HepG2 (cell line): ENCODE data around the gene OR5M11. TPM values are rescaled to one million over a fixed set of nuclear protein-coding genes. Genes with fewer than 3 reads are reported as not detected.

Experiments
- ATAC-seq: fragments of 200-7000 bp; cut with Tn5 transposase; 3 replicates; pipeline ENCODE4 v1.9.1; 2020; ENCODE audit warnings: mild to moderate bottlenecking, moderate library complexity
- BruUV-seq: library from RNA; stranded (reverse); fragments of 400-500 nt; replicated peaks from 2 replicates; lab custom pipeline; 2021; lab: Mats Ljungman, UMichigan
- CTCF ChIA-PET: fragments of 300-600 bp; formaldehyde crosslinking; extraction: SDS; loops from one replicate; lab custom pipeline; 2021; ENCODE audit warnings: low total read pairs, inconsistent platforms, low intra/inter-chr PET ratio; lab: Yijun Ruan, JAX
- POLR2A ChIA-PET: fragments of 350-600 bp; sonication (Branson Sonifier 250); formaldehyde crosslinking; loops from one replicate; lab custom pipeline; 2020; ENCODE audit warnings: antibody characterized with exemption, inconsistent platforms; lab: Yijun Ruan, JAX
- DNase-seq: peaks from one replicate; pipeline ENCODE4 v3.0.0-alpha.2; 2015; ENCODE audit warnings: low spot score
- FAIRE-seq: peaks from 3 replicates; lab custom pipeline; 2011; peaks lifted over from hg19 to GRCh38; lab: Jason Lieb, UNC
- H2AFZ ChIP-seq: one replicate; pipeline ENCODE4 v1.6.1; 2011; ENCODE audit warnings: low read length, inconsistent platforms
- H3K27ac ChIP-seq: fragments of 300-600 bp; 3 replicates; pipeline ENCODE4 v1.8.0; 2011; ENCODE audit warnings: mixed run types, mild to moderate bottlenecking, mixed read lengths, low read length, inconsistent platforms; ENCODE audit not compliant: insufficient read depth; ENCODE audit errors: extremely low read length
- H3K27me3 ChIP-seq, 2 experiments: fragments of 200-600 bp in 1 of 2; 2 replicates in 1 of 2; 3 replicates in 1 of 2; pipeline versions ENCODE4 v1.6.0 to v1.8.0; 2011; ENCODE audit warnings: low read length in 2 of 2, mild to moderate bottlenecking in 2 of 2, moderate library complexity in 2 of 2, inconsistent platforms in 1 of 2; ENCODE audit not compliant: insufficient read depth in 2 of 2, control insufficient read depth in 1 of 2
- H3K36me3 ChIP-seq, 2 experiments: fragments of 200-600 bp in 1 of 2; replicated peaks in 1 of 2; 2 replicates in 1 of 2; 3 replicates in 1 of 2; pipeline versions ENCODE4 v1.5.1 to v1.8.0; 2011; ENCODE audit warnings: low read length in 2 of 2, inconsistent platforms in 1 of 2; ENCODE audit not compliant: insufficient read depth in 2 of 2, control insufficient read depth in 1 of 2
- H3K4me1 ChIP-seq: 2 replicates; pipeline ENCODE4 v1.5.1; 2012; ENCODE audit warnings: low read length, inconsistent platforms; ENCODE audit not compliant: insufficient read depth
- H3K4me2 ChIP-seq: 2 replicates; pipeline ENCODE4 v1.6.0; 2011; ENCODE audit warnings: low read depth, low read length, inconsistent platforms
- H3K4me3 ChIP-seq, 3 experiments: fragments of 200-600 bp in 1 of 3; sonication (generic), shearing (Covaris generic) in 1 of 3; replicated peaks in 1 of 3; 2 replicates each; pipeline ENCODE4 v1.5.1; 2011 to 2016; ENCODE audit warnings: low read length in 3 of 3, inconsistent platforms in 2 of 3, low read depth in 2 of 3, mild to moderate bottlenecking in 2 of 3, control low read depth in 1 of 3, mixed read lengths in 1 of 3; ENCODE audit not compliant: insufficient read depth in 1 of 3
- H3K79me2 ChIP-seq: one replicate; pipeline ENCODE4 v1.6.1; 2011; ENCODE audit warnings: low read length, inconsistent platforms; ENCODE audit not compliant: insufficient read depth
- H3K9ac ChIP-seq: 2 replicates; pipeline ENCODE4 v1.6.0; 2011; ENCODE audit warnings: mild to moderate bottlenecking, low read depth, low read length, inconsistent platforms; ENCODE audit not compliant: insufficient read depth
- H3K9me3 ChIP-seq: 2 replicates; pipeline ENCODE4 v1.5.1; 2012; ENCODE audit warnings: mild to moderate bottlenecking, low read length
- H4K20me1 ChIP-seq: 2 replicates; pipeline ENCODE4 v1.6.0; 2011; ENCODE audit warnings: inconsistent platforms, mild to moderate bottlenecking, low read length, moderate library complexity; ENCODE audit not compliant: insufficient read depth
- CCDC6 ChIP-seq: sonication (generic); formaldehyde crosslinking; IDR thresholded peaks from 2 replicates; pipeline ENCODE4 v1.8.1; 2022; ENCODE audit warnings: mild to moderate bottlenecking, missing genetic modification reagents, moderate library complexity
- GATAD2A ChIP-seq: IDR thresholded peaks from 2 replicates; pipeline ENCODE4 v1.6.1; 2016
- LRRFIP1 ChIP-seq: sonication (generic); formaldehyde crosslinking; conservative IDR thresholded peaks from 2 replicates; pipeline ENCODE4 v1.4.0; 2020; ENCODE audit warnings: missing genetic modification reagents
- MIER3 ChIP-seq: IDR thresholded peaks from 2 replicates; pipeline ENCODE4 v1.6.1; 2016; ENCODE audit warnings: missing compliant biosample characterization, borderline replicate concordance
- MLXIP ChIP-seq: sonication (generic); formaldehyde crosslinking; IDR thresholded peaks from 2 replicates; pipeline ENCODE4 v1.9.0; 2021; ENCODE audit warnings: missing genetic modification reagents, borderline replicate concordance
- PLSCR1 ChIP-seq: sonication (generic); formaldehyde crosslinking; IDR thresholded peaks from 2 replicates; pipeline ENCODE4 v1.5.0; 2020; ENCODE audit warnings: missing genetic modification reagents, mild to moderate bottlenecking, borderline replicate concordance
- SATB2 ChIP-seq: sonication (generic); formaldehyde crosslinking; IDR thresholded peaks from 2 replicates; pipeline ENCODE4 v1.5.0; 2020; ENCODE audit warnings: missing genetic modification reagents
- SNAI1 ChIP-seq: sonication (generic); formaldehyde crosslinking; IDR thresholded peaks from 2 replicates; pipeline ENCODE4 v1.5.0; 2020; ENCODE audit warnings: mild to moderate bottlenecking, missing genetic modification reagents, borderline replicate concordance
- SOX6 ChIP-seq, 2 experiments: fragments of 450-650 bp in 1 of 2; sonication (generic) in 1 of 2; formaldehyde crosslinking in 1 of 2; IDR thresholded peaks; 2 replicates each; pipeline versions ENCODE4 v1.4.0 to v1.6.1; 2017 to 2020; ENCODE audit warnings: antibody characterized with exemption in 1 of 2, mild to moderate bottlenecking in 1 of 2, missing genetic modification reagents in 1 of 2
- TMF1 ChIP-seq: sonication (generic); formaldehyde crosslinking; IDR thresholded peaks from 2 replicates; pipeline ENCODE4 v1.8.1; 2022; ENCODE audit warnings: low read depth, missing genetic modification reagents
- YEATS4 ChIP-seq: sonication (generic); formaldehyde crosslinking; IDR thresholded peaks from 2 replicates; pipeline ENCODE4 v1.4.0; 2020; ENCODE audit warnings: missing genetic modification reagents, borderline replicate concordance
- ZBTB39 ChIP-seq: sonication (generic); formaldehyde crosslinking; IDR thresholded peaks from 2 replicates; pipeline ENCODE4 v1.5.0; 2020; ENCODE audit warnings: missing genetic modification reagents
- ZNF546 ChIP-seq: sonication (generic); formaldehyde crosslinking; conservative IDR thresholded peaks from 2 replicates; pipeline ENCODE4 v1.8.1; 2023; ENCODE audit warnings: mild to moderate bottlenecking, missing genetic modification reagents
- ZNF704 ChIP-seq: sonication (generic); formaldehyde crosslinking; IDR thresholded peaks from 2 replicates; pipeline ENCODE4 v1.8.1; 2023; ENCODE audit warnings: mild to moderate bottlenecking, inconsistent platforms, moderate library complexity, missing genetic modification reagents, borderline replicate concordance
- WGBS: methylation state at CpG from one replicate; pipeline ENCODE4 v1.1.6; 2017; ENCODE audit warnings: low lambda C conversion rate; 5-methylcytosine and 5-hydroxymethylcytosine counted together
- in situ Hi-C: cut with HindIII; loops from 2 replicates; pipeline ENCODE4 v1.10.0; 2017; ENCODE audit warnings: low pct_unique_long_range_greater_than_20kb; ENCODE audit not compliant: extremely low pct_ligation_motif_present
- intact Hi-C: fragments of 100-400 bp; cut with micrococcal nuclease; formaldehyde crosslinking; loops from one replicate; pipeline ENCODE4 v1.10.0; 2022; ENCODE audit not compliant: unreplicated experiment
- polyA plus RNA-seq, 8 experiments: library from polyadenylated mRNA; depleted of rRNA in 3 of 8; stranded (reverse) in 7 of 8; unstranded in 1 of 8; fragments of >200 nt; fragmentation: Illumina TruSeq in 4 of 8; extraction: Trizol in 4 of 8; gene quantifications; 2 replicates each; pipeline versions ENCODE4 v1.2.1 to v1.2.3, GENCODE V29; 2011 to 2016; ENCODE audit warnings: low read depth in 4 of 8, missing spikeins in 1 of 8, mixed read lengths in 1 of 8; ENCODE audit not compliant: insufficient read depth in 1 of 8
- total RNA-seq, 5 experiments: library from RNA; depleted of rRNA; stranded (reverse); fragments of >200 nt; fragmentation: Illumina TruSeq; extraction: Trizol; gene quantifications; 2 replicates each; pipeline ENCODE4 v1.2.3, GENCODE V29; 2016; ENCODE audit warnings: low read depth in 1 of 5

Gene OR5M11
- total and polyA plus RNA-seq, 2 of the 13 experiments (the other 11 are each of a cell fraction or from before 2014, with no cell fraction given), result not detected

- no peaks in the 10 kb centered on the region for H3K4me1 ChIP-seq
- no peak overlapping the region for H3K4me3 ChIP-seq
- in situ Hi-C loops (no loop called here), intact Hi-C loops (no loop called here)
- no TSS peak for BruUV-seq
- no peaks in the 10 kb centered on the region for H4K20me1 ChIP-seq
- ATAC-seq (no peak), DNase-seq (no peak), FAIRE-seq (no peak)
- H3K9ac ChIP-seq, result no peak overlapping the region
- 5% methylated on average over 3 of the region's 3 CpGs for WGBS
- no peaks in the 10 kb centered on the region for H3K27me3 ChIP-seq
- no peaks in the 10 kb centered on the region for H3K36me3 ChIP-seq
- H3K4me2 ChIP-seq, result no peak overlapping the region
- ChIA-PET CTCF (no interaction called here), POLR2A (no interaction called here)
- no peaks in the 10 kb centered on the region for H3K79me2 ChIP-seq
- TF ChIP-seq ZNF546 (CRISPR knock-in tag), result no peak
- TF ChIP-seq CCDC6, result no peak
- no peak for TF ChIP-seq TMF1 (CRISPR knock-in tag)
- no peak for TF ChIP-seq ZBTB39 (CRISPR knock-in tag)
- TF ChIP-seq MLXIP (CRISPR knock-in tag), result no peak
- no peak for TF ChIP-seq PLSCR1 (CRISPR knock-in tag)
- no peak for TF ChIP-seq LRRFIP1 (CRISPR knock-in tag)
- TF ChIP-seq SATB2 (CRISPR knock-in tag), result no peak
- TF ChIP-seq YEATS4, result no peak
- no peak for TF ChIP-seq ZNF704
- TF ChIP-seq MIER3 (CRISPR knock-in tag), result no peak
- no peak for TF ChIP-seq GATAD2A (CRISPR knock-in tag)
- no peak for TF ChIP-seq SOX6 (IDR thresholded peaks at IDR 0.05)
- no peak for TF ChIP-seq SOX6 (CRISPR knock-in tag; IDR thresholded peaks at IDR 0.05)
- no peak for TF ChIP-seq SNAI1
- H3K27ac ChIP-seq, result no peak overlapping the region
- H2AFZ ChIP-seq, result no peak overlapping the region
- peaks cover 3% of the 10 kb centered on the region; the same call in 1 of the 2 replicates for H3K9me3 ChIP-seq
Measured at GRCh38 chr11:56533054-56533740, 9.9 kb downstream of the OR5M11 start.
